SK-MEL-5 (cell line): Measurements from ENCODE around the gene COL1A2. TPM values are rescaled to one million over a fixed set of nuclear protein-coding genes. Genes with fewer than 3 reads are reported as not detected.

Experiments used
- total RNA-seq: library from RNA; depleted of rRNA; stranded (reverse); fragments of >200 nt; shearing (Covaris generic); gene quantifications from 2 replicates; pipeline ENCODE4 v1.2.3, GENCODE V29; 2014; rRNA removed

COL1A2 gene
- total RNA-seq, 1 experiment from 2014 or later, result 0.05 TPM

Other genes with a start within 250 kb of the COL1A2 start
- 19.9 and 20.4 TPM in 2 replicates for gene CASD1, start 114.9 kb downstream of the COL1A2 start, total RNA-seq